Astrocyte of the hippocampus (primary cell): ENCODE results near the gene GHRL.
A peak's percentile ranks its signal among the peaks of the same experiment; 100 is the strongest.
"Not testable (repeated sequence)": the region's sequence is repeated elsewhere in the genome, so short reads cannot be mapped to it uniquely, and the experiment has no call there.

Experiments used
- DNase-seq: peaks from one replicate; pipeline ENCODE4 v3.0.0; 2011; ENCODE audit warnings: low read depth, low spot score

The GHRL gene

GRCh38 chr3:10273702-10274305 lies 18.9 kb downstream of the GHRL start:
- DNase-seq = peak; percentile 53

- DNase-seq = no peak
These were observed 19.8 kb downstream of the GHRL start for GRCh38 chr3:10272977-10273376.

GRCh38 chr3:10272476-10272875 lies 20.3 kb downstream of the GHRL start:
- not testable (repeated sequence) for DNase-seq

- no peak for DNase-seq
These were observed 23.3 kb downstream of the GHRL start for GRCh38 chr3:10269443-10269842.

- DNase-seq = no peak
These were observed 23.8 kb downstream of the GHRL start for GRCh38 chr3:10268930-10269329.

GRCh38 chr3:10268116-10268515 lies 24.6 kb downstream of the GHRL start:
- no peak for DNase-seq

- DNase-seq = not testable (repeated sequence)
These were observed 25.8 kb downstream of the GHRL start for GRCh38 chr3:10266936-10267335.

- DNase-seq = no peak
These were observed 26.9 kb downstream of the GHRL start for GRCh38 chr3:10265833-10266232.

- DNase-seq = peak; percentile 69
These were observed 28.9 kb downstream of the GHRL start for GRCh38 chr3:10263646-10264363.

- no peak for DNase-seq
These were observed 30.7 kb downstream of the GHRL start for GRCh38 chr3:10262027-10262426.

GRCh38 chr3:10260211-10260701 lies 32.5 kb downstream of the GHRL start:
- no peak for DNase-seq

- no peak for DNase-seq
These were observed 32.9 kb downstream of the GHRL start for GRCh38 chr3:10259798-10260197.

- no peak for DNase-seq
These were observed 33.7 kb downstream of the GHRL start for GRCh38 chr3:10259036-10259435.

GRCh38 chr3:10255835-10256234 lies 36.9 kb downstream of the GHRL start:
- no peak for DNase-seq

- DNase-seq = no peak
These were observed 39.0 kb downstream of the GHRL start for GRCh38 chr3:10253731-10254130.

- DNase-seq = no peak
These were observed 41.7 kb downstream of the GHRL start for GRCh38 chr3:10251006-10251405.

- peak; percentile 32 for DNase-seq
These were observed 42.9 kb downstream of the GHRL start for GRCh38 chr3:10249833-10250232.

GRCh38 chr3:10248984-10249748 lies 43.6 kb downstream of the GHRL start:
- peak; percentile 41 for DNase-seq

GRCh38 chr3:10248184-10248983 lies 44.4 kb downstream of the GHRL start, which contains the start of gene TATDN2:
Gene TATDN2, plus strand, starts transcription at chr3:10248459. Its CDS starts 742 bp downstream, at chr3:10249201.
- peak; percentile 97 for DNase-seq

- DNase-seq = no peak
These were observed 45.0 kb downstream of the GHRL start for GRCh38 chr3:10247679-10248183.

GRCh38 chr3:10245081-10245712 lies 47.5 kb downstream of the GHRL start:
- DNase-seq = no peak
